AG10803 (cell line): ENCODE results near the gene TDRD10.
A peak's percentile ranks its signal among the peaks of the same experiment; 100 is the strongest.

Experiments
- DNase-seq: peaks from one replicate; pipeline ENCODE4 v3.0.0; 2010; ENCODE audit warnings: low read depth
- H3K4me3 ChIP-seq: 2 replicates; pipeline ENCODE4 v1.5.1; 2011; ENCODE audit warnings: mild to moderate bottlenecking, low read length, control low read depth
- TF ChIP-seq, protein P1 (sequence below): conservative IDR thresholded peaks from 2 replicates; pipeline ENCODE4 v1.5.1; 2011; ENCODE audit warnings: mild to moderate bottlenecking, low read length, control low read depth, inconsistent platforms

TDRD10 gene

DNA sequence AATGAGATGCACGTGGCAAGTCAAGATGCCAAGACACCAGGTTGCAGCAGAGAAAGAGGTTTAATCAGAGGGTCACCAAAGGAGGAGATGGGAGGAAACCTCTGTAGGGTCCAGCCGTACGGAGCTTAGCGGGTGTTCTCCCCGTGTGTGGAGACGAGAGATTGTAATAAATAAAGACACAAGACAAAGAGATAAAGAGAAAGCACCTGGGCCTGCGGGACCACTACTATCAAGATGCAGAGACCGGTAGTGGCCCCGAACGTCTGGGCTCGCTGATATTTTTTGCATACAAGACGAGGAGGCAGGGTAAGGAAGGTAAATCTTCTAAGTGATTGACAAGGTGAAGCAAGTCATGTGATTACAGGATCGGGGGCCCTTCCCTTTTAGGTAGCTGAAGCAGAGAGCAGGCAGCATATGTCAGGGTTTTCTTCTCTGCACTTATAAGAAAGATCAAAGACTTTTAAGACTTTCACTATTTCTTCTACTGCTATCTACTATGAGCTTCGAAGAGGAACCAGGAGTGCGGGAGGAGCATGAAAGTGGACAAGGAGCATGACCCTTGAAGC lies 41.2 kb upstream of the TDRD10 start:
- TF ChIP-seq, protein P1, sequence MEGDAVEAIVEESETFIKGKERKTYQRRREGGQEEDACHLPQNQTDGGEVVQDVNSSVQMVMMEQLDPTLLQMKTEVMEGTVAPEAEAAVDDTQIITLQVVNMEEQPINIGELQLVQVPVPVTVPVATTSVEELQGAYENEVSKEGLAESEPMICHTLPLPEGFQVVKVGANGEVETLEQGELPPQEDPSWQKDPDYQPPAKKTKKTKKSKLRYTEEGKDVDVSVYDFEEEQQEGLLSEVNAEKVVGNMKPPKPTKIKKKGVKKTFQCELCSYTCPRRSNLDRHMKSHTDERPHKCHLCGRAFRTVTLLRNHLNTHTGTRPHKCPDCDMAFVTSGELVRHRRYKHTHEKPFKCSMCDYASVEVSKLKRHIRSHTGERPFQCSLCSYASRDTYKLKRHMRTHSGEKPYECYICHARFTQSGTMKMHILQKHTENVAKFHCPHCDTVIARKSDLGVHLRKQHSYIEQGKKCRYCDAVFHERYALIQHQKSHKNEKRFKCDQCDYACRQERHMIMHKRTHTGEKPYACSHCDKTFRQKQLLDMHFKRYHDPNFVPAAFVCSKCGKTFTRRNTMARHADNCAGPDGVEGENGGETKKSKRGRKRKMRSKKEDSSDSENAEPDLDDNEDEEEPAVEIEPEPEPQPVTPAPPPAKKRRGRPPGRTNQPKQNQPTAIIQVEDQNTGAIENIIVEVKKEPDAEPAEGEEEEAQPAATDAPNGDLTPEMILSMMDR: no peak
- no peak for DNase-seq
- no peak overlapping the region for H3K4me3 ChIP-seq

DNA sequence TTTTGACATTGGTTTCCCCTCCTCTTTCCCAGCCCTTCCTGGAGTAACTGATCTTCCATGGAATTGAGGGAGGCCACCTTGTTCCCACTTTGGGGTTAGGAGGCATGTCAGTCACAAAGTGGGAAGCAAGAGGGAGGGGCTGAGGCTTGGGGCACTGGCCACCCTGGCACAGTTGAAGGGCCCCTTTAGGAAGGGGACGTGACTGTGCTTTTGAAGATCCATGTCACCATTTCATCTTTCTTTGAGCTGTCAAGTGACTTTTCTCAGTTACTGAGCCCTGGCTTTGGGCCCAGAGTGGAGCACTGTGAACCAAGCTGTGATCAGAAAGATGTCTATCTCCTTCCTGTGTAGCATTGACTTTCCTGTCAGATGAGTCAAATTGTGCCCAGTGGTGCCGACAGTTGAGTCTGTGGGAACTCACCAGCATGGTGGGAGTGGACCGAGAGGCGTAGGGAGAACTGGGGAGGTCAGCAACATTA lies 38.5 kb upstream of the TDRD10 start:
- no peak overlapping the region for H3K4me3 ChIP-seq
- TF ChIP-seq, protein P1: no peak
- DNase-seq: peak; percentile 24

DNA sequence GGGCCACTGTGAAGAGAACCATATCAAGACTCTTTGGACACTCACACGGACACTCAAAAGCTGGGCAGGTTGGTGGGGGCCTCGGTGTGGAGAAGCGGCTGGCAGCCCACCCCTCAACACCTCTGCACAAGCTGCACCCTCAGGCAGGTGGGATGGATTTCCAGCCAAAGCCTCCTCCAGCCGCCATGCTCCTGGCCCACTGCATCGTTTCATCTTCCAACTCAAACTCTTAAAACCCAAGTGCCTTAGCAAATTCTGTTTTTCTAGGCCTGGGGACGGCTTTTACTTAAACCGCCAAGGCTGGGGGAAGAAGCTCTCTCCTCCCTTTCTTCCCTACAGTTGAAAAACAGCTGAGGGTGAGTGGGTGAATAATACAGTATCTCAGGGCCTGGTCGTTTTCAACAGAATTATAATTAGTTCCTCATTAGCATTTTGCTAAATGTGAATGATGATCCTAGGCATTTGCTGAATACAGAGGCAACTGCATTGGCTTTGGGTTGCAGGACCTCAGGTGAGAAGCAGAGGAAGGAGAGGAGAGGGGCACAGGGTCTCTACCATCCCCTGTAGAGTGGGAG lies 36.3 kb upstream of the TDRD10 start:
- H3K4me3 ChIP-seq: no peak overlapping the region
- TF ChIP-seq, protein P1: no peak
- no peak for DNase-seq

DNA sequence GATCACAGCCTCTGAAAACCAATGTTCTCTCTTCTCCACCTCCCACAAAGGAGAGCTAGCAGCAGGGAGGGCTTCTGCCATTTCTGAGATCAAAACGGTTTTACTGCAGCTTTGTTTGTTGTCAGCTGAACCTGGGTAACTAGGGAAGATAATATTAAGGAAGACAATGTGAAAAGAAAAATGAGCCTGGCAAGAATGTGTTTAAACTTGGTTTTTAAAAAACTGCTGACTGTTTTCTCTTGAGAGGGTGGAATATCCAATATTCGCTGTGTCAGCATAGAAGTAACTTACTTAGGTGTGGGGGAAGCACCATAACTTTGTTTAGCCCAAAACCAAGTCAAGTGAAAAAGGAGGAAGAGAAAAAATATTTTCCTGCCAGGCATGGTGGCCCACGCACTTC lies 35.8 kb upstream of the TDRD10 start:
- TF ChIP-seq, protein P1: no peak
- no peak for DNase-seq
- H3K4me3 ChIP-seq: no peak overlapping the region

DNA sequence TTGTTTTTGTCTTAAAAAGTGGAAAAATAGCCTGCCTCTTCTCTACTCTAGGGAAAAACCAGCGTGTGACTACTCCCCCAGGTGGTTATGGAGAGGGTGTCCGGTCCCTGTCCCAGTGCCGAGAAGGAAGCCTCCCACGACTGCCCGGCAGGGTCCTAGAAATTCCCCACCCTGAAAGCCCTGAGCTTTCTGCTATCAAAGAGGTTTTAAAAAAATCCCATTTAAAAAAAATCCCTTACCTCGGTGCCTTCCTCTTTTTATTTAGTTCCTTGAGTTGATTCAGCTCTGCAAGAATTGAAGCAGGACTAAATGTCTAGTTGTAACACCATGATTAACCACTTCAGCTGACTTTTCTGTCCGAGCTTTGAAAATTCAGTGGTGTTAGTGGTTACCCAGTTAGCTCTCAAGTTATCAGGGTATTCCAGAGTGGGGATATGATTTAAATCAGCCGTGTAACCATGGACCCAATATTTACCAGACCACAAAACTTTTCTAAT lies 35.0 kb upstream of the TDRD10 start:
- H3K4me3 ChIP-seq: no peak overlapping the region
- peak; percentile 26 for DNase-seq
- TF ChIP-seq, protein P1: peak; percentile 55

DNA sequence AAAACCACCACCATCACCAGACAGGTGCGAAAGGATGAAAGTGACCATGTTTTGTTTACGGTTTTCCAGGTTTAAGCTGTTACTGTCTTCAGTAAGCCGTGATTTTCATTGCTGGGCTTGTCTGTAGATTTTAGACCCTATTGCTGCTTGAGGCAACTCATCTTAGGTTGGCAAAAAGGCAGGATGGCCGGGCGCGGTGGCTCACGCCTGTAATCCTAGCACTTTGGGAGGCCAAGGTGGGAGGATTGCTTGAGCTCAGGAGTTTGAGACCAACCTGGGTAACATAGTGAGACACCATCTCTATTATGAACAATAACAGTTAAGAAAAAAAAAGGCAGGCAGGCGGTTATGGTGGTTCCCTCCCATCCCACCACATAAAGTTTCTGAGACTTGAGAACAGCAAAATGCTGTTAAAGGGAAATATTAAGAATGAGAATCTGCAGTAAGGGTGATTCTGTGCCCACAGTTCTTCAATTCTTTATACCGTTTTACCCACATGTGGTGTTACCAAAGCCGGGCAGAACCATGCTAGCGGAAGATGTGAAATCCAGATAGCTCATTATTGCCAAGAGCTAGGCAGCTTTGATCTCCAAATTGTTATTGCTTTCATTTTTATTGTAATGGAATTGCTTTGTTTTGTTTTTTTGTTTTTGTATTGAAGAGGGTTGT lies 34.5 kb upstream of the TDRD10 start:
- DNase-seq: no peak
- H3K4me3 ChIP-seq: no peak overlapping the region
- TF ChIP-seq, protein P1: no peak
